Chondrocyte (in vitro differentiated cells): ENCODE measurements around the gene EPGN. TPM values are rescaled to one million over a fixed set of nuclear protein-coding genes. Genes with fewer than 3 reads are reported as not detected.

ENCODE experiments used
- DNase-seq: peaks from one replicate; pipeline ENCODE4 v3.0.0; 2021; ENCODE audit warnings: mixed read lengths, low spot score
- H3K27ac Mint-ChIP-seq: one replicate; pipeline ENCODE4 v1.8.0; 2021; ENCODE audit warnings: mild to moderate bottlenecking, moderate library complexity, mixed read lengths; ENCODE audit not compliant: unreplicated experiment
- H3K27me3 Mint-ChIP-seq: 2 replicates; pipeline ENCODE4 v1.8.0; 2021; ENCODE audit warnings: low read depth, mixed read lengths
- H3K36me3 Mint-ChIP-seq: 2 replicates; pipeline ENCODE4 v1.8.0; 2021; ENCODE audit warnings: low read depth, mixed read lengths
- H3K4me1 Mint-ChIP-seq: 2 replicates; pipeline ENCODE4 v1.8.0; 2021; ENCODE audit warnings: low read depth, mild to moderate bottlenecking, mixed read lengths
- H3K4me3 Mint-ChIP-seq: one replicate; pipeline ENCODE4 v1.8.0; 2021; ENCODE audit warnings: mild to moderate bottlenecking, moderate library complexity, mixed read lengths; ENCODE audit not compliant: unreplicated experiment
- H3K9me3 Mint-ChIP-seq: 2 replicates; pipeline ENCODE4 v1.8.0; 2021; ENCODE audit warnings: low read depth, mixed read lengths
- CTCF ChIP-seq: fragments of 200-600 bp; sonication (generic); IDR thresholded peaks from 2 replicates; pipeline ENCODE4 v1.5.0; 2021; ENCODE audit warnings: antibody characterized with exemption, mild to moderate bottlenecking, moderate library complexity
- long read RNA-seq: library from polyadenylated mRNA; stranded (forward); transcript quantifications from one replicate; pipeline ENCODE4 v2.0.0, GENCODE V29; 2021
- total RNA-seq: library from RNA; stranded (reverse); gene quantifications from 3 replicates; pipeline ENCODE4 v1.2.1, GENCODE V29; 2021

The EPGN gene
- 0.62 to 4.5 TPM (median 1.1 TPM) in 3 replicates for total RNA-seq
- long read RNA-seq, result 0 reads

GRCh38 chr4:74308215-74308614, at the start of gene EPGN:
TSS of gene EPGN (plus strand) at chr4:74308470. CDS start at chr4:74308534, 64 bp downstream.
- H3K27ac Mint-ChIP-seq, result no peak within 1 kb of the TSS
- H3K4me1 Mint-ChIP-seq, result peaks cover 6% of the 10 kb centered on the region
- no peak for DNase-seq
- H3K4me3 Mint-ChIP-seq, result no peak within 1 kb of the TSS
- no peaks in the 10 kb centered on the region for H3K9me3 Mint-ChIP-seq
- H3K36me3 Mint-ChIP-seq, result no peaks in the 10 kb centered on the region
- no peak for TF ChIP-seq CTCF
- H3K27me3 Mint-ChIP-seq, result no peaks in the 10 kb centered on the region

- Mint-ChIP-seq H3K36me3 (no peaks in the 10 kb centered on the region), H3K27me3 (no peaks in the 10 kb centered on the region), H3K4me1 (peaks cover 6% of the 10 kb centered on the region), H3K27ac (peak overlapping the region; percentile 19), H3K9me3 (no peaks in the 10 kb centered on the region), H3K4me3 (no peak overlapping the region)
- no peak for DNase-seq
- no peak for TF ChIP-seq CTCF
These were observed 49.3 kb upstream of the EPGN start for GRCh38 chr4:74258963-74259362.

GRCh38 chr4:74260036-74260435, 48.2 kb upstream of the EPGN start:
- no peak overlapping the region for H3K4me3 Mint-ChIP-seq
- no peaks in the 10 kb centered on the region for H3K9me3 Mint-ChIP-seq
- no peak for TF ChIP-seq CTCF
- no peaks in the 10 kb centered on the region for H3K36me3 Mint-ChIP-seq
- H3K4me1 Mint-ChIP-seq, result peaks cover 6% of the 10 kb centered on the region
- no peak for DNase-seq
- no peak overlapping the region for H3K27ac Mint-ChIP-seq
- H3K27me3 Mint-ChIP-seq, result no peaks in the 10 kb centered on the region

- H3K27ac Mint-ChIP-seq, result no peak overlapping the region
These were observed 45.7 kb upstream of the EPGN start for GRCh38 chr4:74262522-74262921.

GRCh38 chr4:74263551-74263950, 44.7 kb upstream of the EPGN start:
- no peak overlapping the region for H3K4me3 Mint-ChIP-seq
- no peaks in the 10 kb centered on the region for H3K9me3 Mint-ChIP-seq
- peaks cover 17% of the 10 kb centered on the region for H3K4me1 Mint-ChIP-seq
- TF ChIP-seq CTCF, result no peak
- DNase-seq, result no peak
- H3K27ac Mint-ChIP-seq, result no peak overlapping the region
- no peaks in the 10 kb centered on the region for H3K27me3 Mint-ChIP-seq
- H3K36me3 Mint-ChIP-seq, result no peaks in the 10 kb centered on the region

More at GRCh38 chr4:74262522-74262921, 45.7 kb upstream of the EPGN start:
- Mint-ChIP-seq H3K27me3 (no peaks in the 10 kb centered on the region), H3K4me1 (peaks cover 7% of the 10 kb centered on the region), H3K4me3 (no peak overlapping the region), H3K36me3 (no peaks in the 10 kb centered on the region), H3K9me3 (no peaks in the 10 kb centered on the region)
- TF ChIP-seq CTCF, result no peak
- no peak for DNase-seq
